GM10266 (cell line): ENCODE results near the gene ACACA.
"Not testable (repeated sequence)": the region's sequence is repeated elsewhere in the genome, so short reads cannot be mapped to it uniquely, and the experiment has no call there.

Source experiments
- DNase-seq: peaks from one replicate; pipeline ENCODE4 v3.0.0; 2012; ENCODE audit errors: extremely low spot score
- CTCF ChIP-seq: IDR thresholded peaks from 2 replicates; pipeline ENCODE4 v1.5.1; 2012; ENCODE audit warnings: mild to moderate bottlenecking, low read depth; ENCODE audit not compliant: control insufficient read depth, insufficient read depth; ENCODE audit errors: missing control alignments

Gene ACACA

GRCh38 chr17:37079735-37080134 is 326.9 kb downstream of the ACACA start:
- DNase-seq, result no peak

GRCh38 chr17:37079065-37079708 is 327.4 kb downstream of the ACACA start:
- DNase-seq, result no peak
- TF ChIP-seq CTCF, result no peak

More at GRCh38 chr17:37079735-37080134, 326.9 kb downstream of the ACACA start:
- no peak for TF ChIP-seq CTCF

- not testable (repeated sequence) for DNase-seq
These were observed 333.2 kb downstream of the ACACA start for GRCh38 chr17:37073464-37073863.

GRCh38 chr17:37069087-37069486 is 337.5 kb downstream of the ACACA start:
- no peak for DNase-seq
- no peak for TF ChIP-seq CTCF

GRCh38 chr17:37068266-37068665 is 338.4 kb downstream of the ACACA start:
- no peak for TF ChIP-seq CTCF
- DNase-seq, result no peak

GRCh38 chr17:37067555-37068111 is 339.0 kb downstream of the ACACA start:
- no peak for TF ChIP-seq CTCF
- DNase-seq, result no peak

GRCh38 chr17:37066322-37067255 is 340.0 kb downstream of the ACACA start:
- DNase-seq, result no peak
- TF ChIP-seq CTCF, result no peak
